HCT116 (cell line): Measurements from ENCODE around the gene ZBTB5. TPM values are rescaled to one million over a fixed set of nuclear protein-coding genes. Genes with fewer than 3 reads are reported as not detected.

ENCODE experiments used
- ATAC-seq: fragments of 200-7000 bp; cut with Tn5 transposase; 2 replicates; pipeline ENCODE4 v1.9.1; 2020; ENCODE audit warnings: mild to moderate bottlenecking, moderate library complexity
- BruUV-seq: library from RNA; stranded (reverse); fragments of 400-500 nt; replicated peaks from 2 replicates; lab custom pipeline; 2021; lab: Mats Ljungman, UMichigan
- CTCF ChIA-PET: fragments of 300-600 bp; sonication (Branson Sonifier 250); formaldehyde crosslinking; loops from one replicate; lab custom pipeline; 2021; ENCODE audit warnings: antibody characterized with exemption; lab: Charles Lee
- POLR2A ChIA-PET: fragments of 300-600, 350-600 bp; sonication (Branson Sonifier 250); formaldehyde crosslinking; loops from one replicate; lab custom pipeline; 2021; ENCODE audit warnings: antibody characterized with exemption; lab: Charles Lee
- RAD21 ChIA-PET, 2 experiments: fragments of 300-600 bp; sonication (Branson Sonifier 250); formaldehyde crosslinking; loops; one replicate each; lab custom pipeline; 2023; ENCODE audit warnings: low total read pairs in 2 of 2; ENCODE audit not compliant: uncharacterized antibody in 2 of 2, unreplicated experiment in 2 of 2, low non-redundant PET in 1 of 2; lab: Charles Lee
- DNase-seq: peaks from one replicate; pipeline ENCODE4 v3.0.0-alpha.2; 2010; ENCODE audit warnings: low read depth, low spot score
- H2AFZ ChIP-seq: fragments of 200-600 bp; shearing (Covaris generic), sonication (generic); 2 replicates; pipeline ENCODE4 v1.6.1; 2017; ENCODE audit warnings: low read depth, mixed run types, mixed read lengths, antibody characterized with exemption, low read length; ENCODE audit not compliant: poor library complexity, severe bottlenecking
- H3K27ac ChIP-seq: 2 replicates; pipeline ENCODE4 v1.5.1; 2012; ENCODE audit warnings: low read depth, low read length
- H3K27me3 ChIP-seq: fragments of 200-600 bp; sonication (generic); 2 replicates; pipeline ENCODE4 v1.6.1; 2016; ENCODE audit warnings: mixed run types, low read length, mixed read lengths; ENCODE audit not compliant: insufficient read depth
- H3K36me3 ChIP-seq, 2 experiments: fragments of 200-500 bp in 1 of 2; fragments of 200-600 bp in 1 of 2; sonication (Bioruptor generic) in 1 of 2; sonication (generic) in 1 of 2; 2 replicates each; pipeline versions ENCODE4 v1.5.1 to v1.6.1; 2014 to 2016; ENCODE audit warnings: low read length in 2 of 2, inconsistent platforms in 1 of 2, mixed read lengths in 1 of 2, mixed run types in 1 of 2; ENCODE audit not compliant: insufficient read depth in 2 of 2, control insufficient read depth in 1 of 2
- H3K4me1 ChIP-seq, 2 experiments: fragments of 200-600 bp in 1 of 2; sonication (generic) in 1 of 2; 2 replicates each; pipeline versions ENCODE4 v1.5.1 to v1.6.1; 2012 to 2017; ENCODE audit warnings: low read length in 2 of 2, inconsistent platforms in 1 of 2, mild to moderate bottlenecking in 1 of 2, mixed read lengths in 1 of 2, mixed run types in 1 of 2, moderate library complexity in 1 of 2; ENCODE audit not compliant: insufficient read depth in 2 of 2, control insufficient read depth in 1 of 2
- H3K4me2 ChIP-seq: fragments of 200-600 bp; sonication (generic); 2 replicates; pipeline ENCODE4 v1.6.1; 2017; ENCODE audit warnings: mixed run types, low read length, mixed read lengths
- H3K4me3 ChIP-seq, 2 experiments: fragments of 200-600 bp in 1 of 2; sonication (generic) in 1 of 2; replicated peaks in 1 of 2; 2 replicates each; pipeline ENCODE4 v1.5.1; 2011 to 2016; ENCODE audit warnings: low read length in 2 of 2, control low read depth in 1 of 2, low read depth in 1 of 2, mild to moderate bottlenecking in 1 of 2, mixed read lengths in 1 of 2, mixed run types in 1 of 2
- H3K79me2 ChIP-seq: fragments of 200-600 bp; sonication (generic); 2 replicates; pipeline ENCODE4 v1.6.1; 2017; ENCODE audit warnings: mild to moderate bottlenecking, mixed run types, low read length, moderate library complexity, mixed read lengths; ENCODE audit not compliant: insufficient read depth
- H3K9ac ChIP-seq: fragments of 200-600 bp; sonication (generic); 2 replicates; pipeline ENCODE4 v1.6.1; 2016; ENCODE audit warnings: low read length, mixed read lengths
- H3K9me2 ChIP-seq: fragments of 200-600 bp; sonication (generic), shearing (Covaris generic); 2 replicates; pipeline ENCODE4 v1.6.1; 2017; ENCODE audit warnings: mixed run types, mild to moderate bottlenecking, moderate library complexity; ENCODE audit not compliant: insufficient read depth
- H3K9me3 ChIP-seq, 2 experiments: fragments of 200-500 bp in 1 of 2; fragments of 200-600 bp in 1 of 2; sonication (Bioruptor generic) in 1 of 2; sonication (generic) in 1 of 2; 2 replicates each; pipeline ENCODE4 v1.6.1; 2014 to 2017; ENCODE audit warnings: low read length in 2 of 2, mixed read lengths in 2 of 2, inconsistent platforms in 1 of 2, low read depth in 1 of 2, mild to moderate bottlenecking in 1 of 2, mixed run types in 1 of 2, moderate library complexity in 1 of 2; ENCODE audit not compliant: control insufficient read depth in 1 of 2, insufficient read depth in 1 of 2
- H4K20me1 ChIP-seq: fragments of 200-600 bp; sonication (generic), shearing (Covaris generic); 2 replicates; pipeline ENCODE4 v1.6.1; 2017; ENCODE audit warnings: mixed run types, mild to moderate bottlenecking, moderate library complexity; ENCODE audit not compliant: insufficient read depth
- ATF3 ChIP-seq: IDR thresholded peaks from 2 replicates; pipeline ENCODE4 v1.6.1; 2012
- CEBPB ChIP-seq: IDR thresholded peaks from 2 replicates; pipeline ENCODE4 v1.6.1; 2012; ENCODE audit warnings: low read depth
- EGR1 ChIP-seq: IDR thresholded peaks from 2 replicates; pipeline ENCODE4 v1.6.1; 2012; ENCODE audit warnings: low read depth
- ELF1 ChIP-seq: IDR thresholded peaks from 2 replicates; pipeline ENCODE4 v1.6.1; 2012; ENCODE audit warnings: low read depth, borderline replicate concordance
- EZH2 ChIP-seq: fragments of 200-600 bp; sonication (generic); IDR thresholded peaks from 2 replicates; pipeline ENCODE4 v1.6.1; 2017; ENCODE audit warnings: antibody characterized with exemption, mixed run types
- FOSL1 ChIP-seq: IDR thresholded peaks from 2 replicates; pipeline ENCODE4 v1.6.1; 2012; ENCODE audit warnings: low read depth
- JUND ChIP-seq: IDR thresholded peaks from 2 replicates; pipeline ENCODE4 v1.6.1; 2012
- POLR2A ChIP-seq: IDR thresholded peaks from 2 replicates; pipeline ENCODE4 v1.7.0; 2011; ENCODE audit warnings: borderline replicate concordance; ENCODE audit not compliant: insufficient read depth, insufficient read length; ENCODE audit errors: extremely low read depth
- POLR2AphosphoS5 ChIP-seq: IDR thresholded peaks from 2 replicates; pipeline ENCODE4 v1.6.1; 2011; ENCODE audit warnings: mild to moderate bottlenecking, low read depth, low read length, moderate library complexity
- RAD21 ChIP-seq: IDR thresholded peaks from 2 replicates; pipeline ENCODE4 v1.6.1; 2012; ENCODE audit warnings: low read depth, mild to moderate bottlenecking
- SIN3A ChIP-seq: IDR thresholded peaks from 2 replicates; pipeline ENCODE4 v1.6.1; 2012; ENCODE audit warnings: low read depth
- SP1 ChIP-seq: IDR thresholded peaks from 2 replicates; pipeline ENCODE4 v1.6.1; 2012; ENCODE audit warnings: low read depth
- SRF ChIP-seq: IDR thresholded peaks from 2 replicates; pipeline ENCODE4 v1.6.1; 2012; ENCODE audit warnings: low read depth
- TCF7L2 ChIP-seq: IDR thresholded peaks from 2 replicates; pipeline ENCODE4 v1.7.0; 2011; ENCODE audit warnings: borderline replicate concordance, inconsistent platforms; ENCODE audit not compliant: insufficient read depth, insufficient read length; ENCODE audit errors: extremely low read depth
- ZBTB33 ChIP-seq: IDR thresholded peaks from 2 replicates; pipeline ENCODE4 v1.6.1; 2011; ENCODE audit warnings: mild to moderate bottlenecking, low read length, moderate library complexity; ENCODE audit not compliant: insufficient replicate concordance; ENCODE audit errors: extremely low read depth
- ZFX ChIP-seq: fragments of 450-650 bp; IDR thresholded peaks from 2 replicates; pipeline ENCODE4 v1.6.1; 2017
- ZNF274 ChIP-seq: fragments of 200-500 bp; sonication (Bioruptor generic); IDR thresholded peaks from 2 replicates; pipeline ENCODE4 v1.6.1; 2014; ENCODE audit warnings: mild to moderate bottlenecking, low read depth, low read length, inconsistent platforms
- intact Hi-C: fragments of 100-400 bp; cut with micrococcal nuclease; formaldehyde crosslinking; loops from 2 replicates; pipeline ENCODE4 v1.10.0; 2022
- total RNA-seq: library from RNA; stranded (reverse); gene quantifications from one replicate; pipeline ENCODE4 v1.2.1, GENCODE V29; 2021; ENCODE audit not compliant: unreplicated experiment
- TF ChIP-seq, protein P1 (sequence below): IDR thresholded peaks from 2 replicates; pipeline ENCODE4 v1.6.1; 2012

ZBTB5 gene
- total RNA-seq, 1 experiment from 2014 or later: 22.3 TPM

- H3K4me3 ChIP-seq: no peak overlapping the region
- H3K4me2 ChIP-seq: no peak overlapping the region
- peaks cover 32% of the 10 kb centered on the region for H4K20me1 ChIP-seq
- no peaks in the 10 kb centered on the region for H3K27me3 ChIP-seq
- ChIA-PET RAD21 (no interaction called here), POLR2A (no interaction called here), CTCF (interaction anchor here (0.6 kb wide), 1 partner anchor 63 kb away, joined by 3 read pairs; no protein-coding TSS in a partner anchor)
- intact Hi-C loops: no loop called here
- H3K9ac ChIP-seq: no peak overlapping the region
- no peak for DNase-seq
- ATAC-seq: no peak
- no TSS peak for BruUV-seq
- H3K79me2 ChIP-seq: peaks cover 100% of the 10 kb centered on the region
- H3K4me1 ChIP-seq: peaks cover 11 to 40% of the 10 kb centered on the region in 2 experiments
- TF ChIP-seq SP1: no peak
- TF ChIP-seq SRF: no peak
- no peak for TF ChIP-seq SIN3A
- no peak for TF ChIP-seq POLR2A
- no peak for TF ChIP-seq ZBTB33
- TF ChIP-seq TCF7L2: no peak
- no peak for TF ChIP-seq ATF3
- TF ChIP-seq ELF1: no peak
- no peak for TF ChIP-seq JUND
- no peak for TF ChIP-seq POLR2AphosphoS5
- TF ChIP-seq EGR1: no peak
- no peak for TF ChIP-seq RAD21
- TF ChIP-seq ZNF274: no peak
- no peak for TF ChIP-seq CEBPB
- no peak for TF ChIP-seq ZFX
- TF ChIP-seq EZH2: no peak
- no peak for TF ChIP-seq FOSL1
- TF ChIP-seq, protein P1, sequence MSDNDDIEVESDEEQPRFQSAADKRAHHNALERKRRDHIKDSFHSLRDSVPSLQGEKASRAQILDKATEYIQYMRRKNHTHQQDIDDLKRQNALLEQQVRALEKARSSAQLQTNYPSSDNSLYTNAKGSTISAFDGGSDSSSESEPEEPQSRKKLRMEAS: no peak
- no peaks in the 10 kb centered on the region for H3K9me3 ChIP-seq
- no peaks in the 10 kb centered on the region for H3K9me2 ChIP-seq
- peaks cover 0 to 20% of the 10 kb centered on the region in 2 experiments; a peak in 2 of 4 replicates for H3K36me3 ChIP-seq
- no peak overlapping the region for H2AFZ ChIP-seq
- no peak overlapping the region for H3K27ac ChIP-seq
These were observed 12.6 kb downstream of the ZBTB5 start for GRCh38 chr9:37452611-37453010.
